Measurements from ENCODE around the gene SNX24.
"Not testable (repeated sequence)": the region's sequence is repeated elsewhere in the genome, so short reads cannot be mapped to it uniquely, and the experiment has no call there.

The SNX24 gene

GRCh38 chr5:122959740-122960445 lies 114.5 kb downstream of the SNX24 start:
- DNase-seq (ENCODE audit: low read depth in 3 of 3, low spot score in 1 of 3): no peak

GRCh38 chr5:122963305-122963704 lies 117.9 kb downstream of the SNX24 start:
- DNase-seq (ENCODE audit: low read depth in 3 of 3, low spot score in 1 of 3): no peak

- no peak for DNase-seq (ENCODE audit: low read depth in 3 of 3, low spot score in 1 of 3)
These were observed 119.7 kb downstream of the SNX24 start for GRCh38 chr5:122965111-122965510.

- no peak for DNase-seq (ENCODE audit: low read depth in 3 of 3, low spot score in 1 of 3)
These were observed 121.7 kb downstream of the SNX24 start for GRCh38 chr5:122967085-122967484.

GRCh38 chr5:122967625-122968024 lies 122.2 kb downstream of the SNX24 start:
- no peak for DNase-seq (ENCODE audit: low read depth in 3 of 3, low spot score in 1 of 3)

- not testable (repeated sequence) for DNase-seq (ENCODE audit: low read depth in 3 of 3, low spot score in 1 of 3)
These were observed 122.6 kb downstream of the SNX24 start for GRCh38 chr5:122968056-122968455.

GRCh38 chr5:122971333-122971732 lies 125.9 kb downstream of the SNX24 start:
- no peak for DNase-seq (ENCODE audit: low read depth in 3 of 3, low spot score in 1 of 3)

GRCh38 chr5:122972877-122973276 lies 127.5 kb downstream of the SNX24 start:
- DNase-seq (ENCODE audit: low read depth in 3 of 3, low spot score in 1 of 3): no peak

- not testable (repeated sequence) for DNase-seq (ENCODE audit: low read depth in 3 of 3, low spot score in 1 of 3)
These were observed 128.3 kb downstream of the SNX24 start for GRCh38 chr5:122973759-122974158.

- not testable (repeated sequence) for DNase-seq (ENCODE audit: low read depth in 3 of 3, low spot score in 1 of 3)
These were observed 128.8 kb downstream of the SNX24 start for GRCh38 chr5:122974251-122974650.

- DNase-seq (ENCODE audit: low read depth in 3 of 3, low spot score in 1 of 3): no peak
These were observed 131.9 kb downstream of the SNX24 start for GRCh38 chr5:122977319-122977718.

- DNase-seq (ENCODE audit: low read depth in 3 of 3, low spot score in 1 of 3): no peak
These were observed 132.7 kb downstream of the SNX24 start for GRCh38 chr5:122978068-122978467.

GRCh38 chr5:122978644-122979297 lies 133.4 kb downstream of the SNX24 start:
- DNase-seq (ENCODE audit: low read depth in 3 of 3, low spot score in 1 of 3): no peak

GRCh38 chr5:122981846-122982245 lies 136.4 kb downstream of the SNX24 start:
- DNase-seq (ENCODE audit: low read depth in 3 of 3, low spot score in 1 of 3): no peak

GRCh38 chr5:122982376-122982775 lies 137.0 kb downstream of the SNX24 start:
- no peak for DNase-seq (ENCODE audit: low read depth in 3 of 3, low spot score in 1 of 3)

GRCh38 chr5:122984425-122984824 lies 139.0 kb downstream of the SNX24 start:
- no peak for DNase-seq (ENCODE audit: low read depth in 3 of 3, low spot score in 1 of 3)

- no peak for DNase-seq (ENCODE audit: low read depth in 3 of 3, low spot score in 1 of 3)
These were observed 139.7 kb downstream of the SNX24 start for GRCh38 chr5:122985006-122985700.

GRCh38 chr5:122985954-122986721 lies 140.7 kb downstream of the SNX24 start:
- DNase-seq (ENCODE audit: low read depth in 3 of 3, low spot score in 1 of 3): no peak

GRCh38 chr5:122996091-122996490 lies 150.7 kb downstream of the SNX24 start:
- no peak for DNase-seq (ENCODE audit: low read depth in 3 of 3, low spot score in 1 of 3)

GRCh38 chr5:122997294-122997693 lies 151.9 kb downstream of the SNX24 start:
- DNase-seq (ENCODE audit: low read depth in 3 of 3, low spot score in 1 of 3): no peak

GRCh38 chr5:122999947-123000563 lies 154.6 kb downstream of the SNX24 start:
- DNase-seq (ENCODE audit: low read depth in 3 of 3, low spot score in 1 of 3): no peak

Measured in stimulated activated CD4-positive, alpha-beta T cell treated with anti-CD3 and anti-CD28 coated beads, TNF-alpha, amount 100 ng/mL, for 1 hour (primary cell).